Thyroid gland (tissue), 4 donors: Measurements from ENCODE around the gene CLCA2.

Source experiments
- CTCF ChIP-seq, 6 experiments: fragments of 200-600 bp in 3 of 6; fragments of 450-650 bp in 3 of 6; sonication (generic) in 3 of 6; IDR thresholded peaks; one replicate each; pipeline ENCODE4 v1.5.1; 2016 to 2019; ENCODE audit warnings: antibody characterized with exemption in 6 of 6, mild to moderate bottlenecking in 2 of 6, inconsistent platforms in 1 of 6, moderate library complexity in 1 of 6
- POLR2A ChIP-seq, 2 donors: fragments of 450-650 bp; IDR thresholded peaks; one replicate each; pipeline ENCODE4 v1.6.1; 2017; ENCODE audit warnings: antibody characterized with exemption in 2 of 2, mild to moderate bottlenecking in 2 of 2, moderate library complexity in 1 of 2

DNA sequence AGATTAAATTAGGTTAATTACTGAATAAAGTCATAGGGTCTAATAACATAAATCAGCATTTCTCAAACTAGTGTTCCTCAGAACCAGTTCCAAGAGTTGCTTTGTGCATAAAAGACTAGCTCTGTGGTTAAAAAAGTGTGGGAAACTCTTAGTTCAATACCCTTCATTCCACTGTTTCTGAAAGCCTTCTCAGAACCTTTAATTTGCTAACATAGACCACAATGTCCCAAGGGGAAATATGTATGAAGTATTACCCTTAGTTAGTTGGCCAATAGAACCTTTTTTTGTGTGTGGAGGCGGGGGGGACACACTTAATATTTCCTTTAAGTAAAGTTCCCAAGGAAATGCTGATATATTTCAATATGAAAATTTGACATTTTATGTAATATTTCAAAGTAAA lies 48.3 kb upstream of the CLCA2 start:
- TF ChIP-seq CTCF (IDR thresholded peaks at IDR 0.05), result no peak
- no peak for TF ChIP-seq POLR2A (IDR thresholded peaks at IDR 0.05)
